GM23338 (cell line): ENCODE measurements around the gene TMIGD3. TPM values are rescaled to one million over a fixed set of nuclear protein-coding genes. Genes with fewer than 3 reads are reported as not detected.
A peak's percentile ranks its signal among the peaks of the same experiment; 100 is the strongest.

Source experiments
- ATAC-seq: fragments of 200-7000 bp; cut with Tn5 transposase; 3 replicates; pipeline ENCODE4 v1.9.1; 2020
- DNase-seq: peaks from one replicate; pipeline ENCODE4 v3.0.0-alpha.2; 2015; ENCODE audit warnings: low spot score
- H2AFZ ChIP-seq: fragments of 200-600 bp; sonication (generic); 2 replicates; pipeline ENCODE4 v1.8.0; 2016; ENCODE audit warnings: antibody characterized with exemption, mild to moderate bottlenecking, moderate library complexity
- H3F3A ChIP-seq: fragments of 200-600 bp; sonication (generic); replicated peaks from 2 replicates; pipeline ENCODE4 v1.8.0; 2017; ENCODE audit warnings: antibody characterized with exemption, mixed run types, low read depth
- H3K27ac ChIP-seq: fragments of 200-600 bp; sonication (generic); 2 replicates; pipeline ENCODE4 v1.6.1; 2016; ENCODE audit warnings: low read depth
- H3K27me3 ChIP-seq: fragments of 200-600 bp; sonication (generic); 2 replicates; pipeline ENCODE4 v1.8.0; 2016; ENCODE audit warnings: mild to moderate bottlenecking, mixed run types, moderate library complexity; ENCODE audit not compliant: insufficient read depth
- H3K36me3 ChIP-seq: fragments of 200-600 bp; sonication (generic); 2 replicates; pipeline ENCODE4 v1.8.0; 2016; ENCODE audit warnings: mild to moderate bottlenecking; ENCODE audit not compliant: insufficient read depth
- H3K4me1 ChIP-seq: fragments of 200-600 bp; sonication (generic); 2 replicates; pipeline ENCODE4 v1.8.0; 2016; ENCODE audit warnings: mild to moderate bottlenecking, moderate library complexity; ENCODE audit not compliant: insufficient read depth
- H3K4me2 ChIP-seq: fragments of 200-600 bp; sonication (generic); 2 replicates; pipeline ENCODE4 v1.7.1; 2017; ENCODE audit warnings: mixed run types
- H3K4me3 ChIP-seq: fragments of 200-600 bp; sonication (generic); 2 replicates; pipeline ENCODE4 v1.6.1; 2016; ENCODE audit warnings: mixed run types
- H3K79me2 ChIP-seq: fragments of 200-600 bp; sonication (generic); replicated peaks from 2 replicates; pipeline ENCODE4 v1.8.0; 2017; ENCODE audit warnings: mild to moderate bottlenecking; ENCODE audit not compliant: insufficient read depth
- H3K9me2 ChIP-seq: fragments of 200-600 bp; sonication (generic); 2 replicates; pipeline ENCODE4 v1.8.0; 2017; ENCODE audit not compliant: insufficient read depth
- H4K20me1 ChIP-seq: fragments of 200-600 bp; sonication (generic); replicated peaks from 2 replicates; pipeline ENCODE4 v1.8.0; 2017; ENCODE audit warnings: mild to moderate bottlenecking; ENCODE audit not compliant: insufficient read depth
- H3K27ac Mint-ChIP-seq: 2 replicates; pipeline ENCODE4 v1.8.0; 2020; ENCODE audit warnings: inconsistent platforms, mild to moderate bottlenecking, moderate library complexity, mixed read lengths
- H3K27me3 Mint-ChIP-seq: 3 replicates; pipeline ENCODE4 v1.8.0; 2022; ENCODE audit warnings: low read depth, mild to moderate bottlenecking, moderate library complexity, mixed read lengths, inconsistent platforms; ENCODE audit not compliant: insufficient read depth, poor library complexity
- H3K36me3 Mint-ChIP-seq: 3 replicates; pipeline ENCODE4 v1.8.0; 2021; ENCODE audit warnings: low read depth, mild to moderate bottlenecking, inconsistent platforms, moderate library complexity, mixed read lengths
- H3K4me1 Mint-ChIP-seq: 3 replicates; pipeline ENCODE4 v1.8.0; 2020; ENCODE audit warnings: mild to moderate bottlenecking, inconsistent platforms, mixed read lengths
- H3K4me3 Mint-ChIP-seq: 3 replicates; pipeline ENCODE4 v1.8.0; 2021; ENCODE audit warnings: moderate library complexity, mild to moderate bottlenecking, inconsistent platforms, mixed read lengths
- H3K9me3 Mint-ChIP-seq: 3 replicates; pipeline ENCODE4 v1.8.0; 2020; ENCODE audit warnings: moderate library complexity, mild to moderate bottlenecking, inconsistent platforms, mixed read lengths
- CREB1 ChIP-seq: fragments of 250-450 bp; sonication (Bioruptor Pico); IDR thresholded peaks from 2 replicates; pipeline ENCODE4 v1.5.0; 2020; ENCODE audit warnings: low read depth, mild to moderate bottlenecking, moderate library complexity
- ETS1 ChIP-seq: IDR thresholded peaks from 2 replicates; pipeline ENCODE4 v1.6.1; 2016; ENCODE audit warnings: antibody characterized with exemption
- JUNB ChIP-seq: IDR thresholded peaks from one replicate; pipeline ENCODE4 v1.6.1; 2016; ENCODE audit warnings: antibody characterized with exemption; ENCODE audit not compliant: unreplicated experiment
- NANOG ChIP-seq: IDR thresholded peaks from 2 replicates; pipeline ENCODE4 v1.6.1; 2016; ENCODE audit warnings: antibody characterized with exemption, borderline replicate concordance
- POLR2AphosphoS5 ChIP-seq: IDR thresholded peaks from 2 replicates; pipeline ENCODE4 v1.6.1; 2016; ENCODE audit warnings: antibody characterized with exemption, low read depth
- STAT1 ChIP-seq: IDR thresholded peaks from one replicate; pipeline ENCODE4 v1.6.1; 2016; ENCODE audit warnings: antibody characterized with exemption; ENCODE audit not compliant: unreplicated experiment
- ZNF114 ChIP-seq: fragments of 250-450 bp; sonication (Bioruptor Pico); IDR thresholded peaks from 2 replicates; pipeline ENCODE4 v1.5.0; 2020; ENCODE audit warnings: mild to moderate bottlenecking, moderate library complexity
- polyA plus RNA-seq: library from polyadenylated mRNA; unstranded; fragments of >200 nt; fragmentation: Nextera tagmentation; extraction: Ambion mirVana; gene quantifications from 2 replicates; pipeline ENCODE4 v1.2.1, GENCODE V29; 2016
- total RNA-seq: library from RNA; depleted of rRNA; stranded (reverse); fragments of >200 nt; shearing (Covaris generic); gene quantifications from 2 replicates; pipeline ENCODE4 v1.2.3, GENCODE V29; 2014
- TF ChIP-seq, protein P1 (sequence below), 2 experiments: fragments of 200-600 bp in 1 of 2; sonication (generic) in 1 of 2; conservative IDR thresholded peaks; 2 replicates each; pipeline versions ENCODE4 v1.5.1 to v1.6.1; 2016 to 2017; ENCODE audit warnings: antibody characterized with exemption in 2 of 2, low read depth in 2 of 2, mild to moderate bottlenecking in 2 of 2, moderate library complexity in 1 of 2
- TF ChIP-seq, protein P2 (sequence below): IDR thresholded peaks from one replicate; pipeline ENCODE4 v1.6.1; 2018; ENCODE audit warnings: antibody characterized with exemption; ENCODE audit not compliant: unreplicated experiment

Gene TMIGD3
- total and polyA plus RNA-seq, 2 experiments from 2014 or later = not detected

DNA sequence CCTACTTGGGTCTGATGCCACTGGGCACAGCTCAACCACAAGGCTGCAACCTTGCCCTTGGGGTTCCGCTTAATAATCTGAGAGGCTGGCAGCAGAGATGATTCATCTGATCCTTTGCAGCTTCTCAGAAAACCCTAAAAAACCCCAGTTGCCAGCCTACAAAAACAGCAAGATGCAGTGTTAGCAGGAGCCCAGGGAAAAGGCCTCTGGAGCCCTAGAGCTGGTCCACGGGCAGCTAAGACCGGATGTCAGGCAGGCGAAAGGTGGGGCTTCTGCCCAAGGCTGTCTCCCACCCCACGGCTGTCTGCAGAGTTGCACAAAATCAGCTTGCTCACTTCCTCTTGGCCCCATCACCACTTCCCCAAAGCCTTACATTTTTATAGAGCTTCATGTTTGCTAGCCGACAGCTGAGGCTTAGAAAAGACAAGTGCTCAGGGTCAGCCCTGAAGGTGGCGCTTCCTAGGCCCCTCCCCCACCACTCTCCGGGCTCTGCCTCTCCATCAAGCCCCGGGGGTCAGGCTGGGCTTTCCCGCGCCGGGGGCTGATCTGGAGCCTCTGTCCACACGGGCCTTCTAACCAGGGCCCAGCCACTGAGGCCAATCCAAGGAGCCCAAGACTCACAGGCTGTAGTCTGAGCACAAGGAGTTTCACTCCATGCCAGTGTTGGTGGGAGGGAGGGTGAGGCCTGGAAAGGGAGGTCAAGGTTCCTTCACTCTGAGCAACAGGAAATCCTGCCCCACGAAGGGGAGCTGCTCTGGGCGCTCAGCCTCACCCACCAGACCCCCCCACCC lies 4.2 kb upstream of the TMIGD3 start:
- ATAC-seq (peak; percentile 92), DNase-seq (peak; percentile 86)
- Mint-ChIP-seq H3K4me3 (peak overlapping the region; percentile 71), H3K9me3 (no peaks in the 10 kb centered on the region), H3K27me3 (peaks cover 10% of the 10 kb centered on the region), H3K36me3 (no peaks in the 10 kb centered on the region), H3K4me1 (peaks cover 8% of the 10 kb centered on the region), H3K27ac (peak overlapping the region; percentile 73; the same call in 1 of the 2 replicates)
- H3K27ac ChIP-seq = peak overlapping the region; percentile 82
- no peaks in the 10 kb centered on the region; the same call in 1 of the 2 replicates for H3F3A ChIP-seq
- H2AFZ ChIP-seq = peak overlapping the region; percentile 100
- H3K79me2 ChIP-seq = no peaks in the 10 kb centered on the region
- peak overlapping the region; percentile 85 for H3K4me2 ChIP-seq
- TF ChIP-seq CREB1 (CRISPR knock-in tag) (no peak), POLR2AphosphoS5 (peak; percentile 42; the same call in 1 of the 2 replicates), ZNF114 (no peak), ETS1 (no peak), JUNB (no peak)
- TF ChIP-seq, protein P1, sequence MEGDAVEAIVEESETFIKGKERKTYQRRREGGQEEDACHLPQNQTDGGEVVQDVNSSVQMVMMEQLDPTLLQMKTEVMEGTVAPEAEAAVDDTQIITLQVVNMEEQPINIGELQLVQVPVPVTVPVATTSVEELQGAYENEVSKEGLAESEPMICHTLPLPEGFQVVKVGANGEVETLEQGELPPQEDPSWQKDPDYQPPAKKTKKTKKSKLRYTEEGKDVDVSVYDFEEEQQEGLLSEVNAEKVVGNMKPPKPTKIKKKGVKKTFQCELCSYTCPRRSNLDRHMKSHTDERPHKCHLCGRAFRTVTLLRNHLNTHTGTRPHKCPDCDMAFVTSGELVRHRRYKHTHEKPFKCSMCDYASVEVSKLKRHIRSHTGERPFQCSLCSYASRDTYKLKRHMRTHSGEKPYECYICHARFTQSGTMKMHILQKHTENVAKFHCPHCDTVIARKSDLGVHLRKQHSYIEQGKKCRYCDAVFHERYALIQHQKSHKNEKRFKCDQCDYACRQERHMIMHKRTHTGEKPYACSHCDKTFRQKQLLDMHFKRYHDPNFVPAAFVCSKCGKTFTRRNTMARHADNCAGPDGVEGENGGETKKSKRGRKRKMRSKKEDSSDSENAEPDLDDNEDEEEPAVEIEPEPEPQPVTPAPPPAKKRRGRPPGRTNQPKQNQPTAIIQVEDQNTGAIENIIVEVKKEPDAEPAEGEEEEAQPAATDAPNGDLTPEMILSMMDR (conservative IDR thresholded peaks at IDR 0.05; ENCODE audit: low read depth in 2 of 2) = peak in 1 of 2 experiments; percentile 33; a peak in 2 of 4 replicates
- TF ChIP-seq, protein P2, sequence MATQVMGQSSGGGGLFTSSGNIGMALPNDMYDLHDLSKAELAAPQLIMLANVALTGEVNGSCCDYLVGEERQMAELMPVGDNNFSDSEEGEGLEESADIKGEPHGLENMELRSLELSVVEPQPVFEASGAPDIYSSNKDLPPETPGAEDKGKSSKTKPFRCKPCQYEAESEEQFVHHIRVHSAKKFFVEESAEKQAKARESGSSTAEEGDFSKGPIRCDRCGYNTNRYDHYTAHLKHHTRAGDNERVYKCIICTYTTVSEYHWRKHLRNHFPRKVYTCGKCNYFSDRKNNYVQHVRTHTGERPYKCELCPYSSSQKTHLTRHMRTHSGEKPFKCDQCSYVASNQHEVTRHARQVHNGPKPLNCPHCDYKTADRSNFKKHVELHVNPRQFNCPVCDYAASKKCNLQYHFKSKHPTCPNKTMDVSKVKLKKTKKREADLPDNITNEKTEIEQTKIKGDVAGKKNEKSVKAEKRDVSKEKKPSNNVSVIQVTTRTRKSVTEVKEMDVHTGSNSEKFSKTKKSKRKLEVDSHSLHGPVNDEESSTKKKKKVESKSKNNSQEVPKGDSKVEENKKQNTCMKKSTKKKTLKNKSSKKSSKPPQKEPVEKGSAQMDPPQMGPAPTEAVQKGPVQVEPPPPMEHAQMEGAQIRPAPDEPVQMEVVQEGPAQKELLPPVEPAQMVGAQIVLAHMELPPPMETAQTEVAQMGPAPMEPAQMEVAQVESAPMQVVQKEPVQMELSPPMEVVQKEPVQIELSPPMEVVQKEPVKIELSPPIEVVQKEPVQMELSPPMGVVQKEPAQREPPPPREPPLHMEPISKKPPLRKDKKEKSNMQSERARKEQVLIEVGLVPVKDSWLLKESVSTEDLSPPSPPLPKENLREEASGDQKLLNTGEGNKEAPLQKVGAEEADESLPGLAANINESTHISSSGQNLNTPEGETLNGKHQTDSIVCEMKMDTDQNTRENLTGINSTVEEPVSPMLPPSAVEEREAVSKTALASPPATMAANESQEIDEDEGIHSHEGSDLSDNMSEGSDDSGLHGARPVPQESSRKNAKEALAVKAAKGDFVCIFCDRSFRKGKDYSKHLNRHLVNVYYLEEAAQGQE = no peak
- H3K36me3 ChIP-seq = no peaks in the 10 kb centered on the region
- no peaks in the 10 kb centered on the region for H3K27me3 ChIP-seq
- H3K4me3 ChIP-seq = peak overlapping the region; percentile 64
- peaks cover 12% of the 10 kb centered on the region for H3K4me1 ChIP-seq
- H3K9me2 ChIP-seq = peaks cover 8% of the 10 kb centered on the region; the same call in 1 of the 2 replicates
- no peaks in the 10 kb centered on the region for H4K20me1 ChIP-seq

DNA sequence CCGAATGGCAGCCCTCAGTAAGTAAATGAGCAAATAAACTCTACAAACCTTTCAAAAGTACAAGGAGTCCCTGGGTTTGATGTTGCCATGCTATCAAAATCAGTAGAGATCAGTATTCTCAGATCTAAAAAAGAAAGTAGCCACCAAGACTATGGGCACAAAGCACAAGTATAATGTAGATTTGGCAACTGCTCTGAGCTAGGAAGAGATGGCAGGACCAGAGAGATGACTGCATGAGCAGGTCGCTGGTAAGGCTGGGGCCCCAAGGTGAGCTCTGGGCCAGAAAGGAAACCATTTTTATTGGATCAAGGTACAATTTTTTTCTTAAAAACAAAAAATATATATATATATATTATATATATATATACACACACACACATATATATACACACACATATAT lies 3.1 kb upstream of the TMIGD3 start:
- DNase-seq (no peak), ATAC-seq (no peak)
- no peaks in the 10 kb centered on the region for H3K36me3 Mint-ChIP-seq
- Histone ChIP-seq H4K20me1 (no peaks in the 10 kb centered on the region), H3K79me2 (no peaks in the 10 kb centered on the region), H3K4me1 (peaks cover 12% of the 10 kb centered on the region), H3K27ac (no peak overlapping the region), H3F3A (no peaks in the 10 kb centered on the region; the same call in 1 of the 2 replicates), H3K9me2 (peaks cover 8% of the 10 kb centered on the region; the same call in 1 of the 2 replicates), H3K36me3 (no peaks in the 10 kb centered on the region), H3K4me2 (no peak overlapping the region), H3K27me3 (no peaks in the 10 kb centered on the region), H2AFZ (no peak overlapping the region), H3K4me3 (no peak overlapping the region)
- no peak for TF ChIP-seq NANOG
- TF ChIP-seq ZNF114 = no peak
- no peak for TF ChIP-seq STAT1
- no peak for TF ChIP-seq POLR2AphosphoS5
- H3K4me3 Mint-ChIP-seq = no peak overlapping the region
- H3K27ac Mint-ChIP-seq = no peak overlapping the region
- H3K27me3 Mint-ChIP-seq = peaks cover 10% of the 10 kb centered on the region
- H3K4me1 Mint-ChIP-seq = peaks cover 8% of the 10 kb centered on the region
- no peaks in the 10 kb centered on the region for H3K9me3 Mint-ChIP-seq
